ENCODE data around the gene MARCHF9.

Gene MARCHF9

DNA sequence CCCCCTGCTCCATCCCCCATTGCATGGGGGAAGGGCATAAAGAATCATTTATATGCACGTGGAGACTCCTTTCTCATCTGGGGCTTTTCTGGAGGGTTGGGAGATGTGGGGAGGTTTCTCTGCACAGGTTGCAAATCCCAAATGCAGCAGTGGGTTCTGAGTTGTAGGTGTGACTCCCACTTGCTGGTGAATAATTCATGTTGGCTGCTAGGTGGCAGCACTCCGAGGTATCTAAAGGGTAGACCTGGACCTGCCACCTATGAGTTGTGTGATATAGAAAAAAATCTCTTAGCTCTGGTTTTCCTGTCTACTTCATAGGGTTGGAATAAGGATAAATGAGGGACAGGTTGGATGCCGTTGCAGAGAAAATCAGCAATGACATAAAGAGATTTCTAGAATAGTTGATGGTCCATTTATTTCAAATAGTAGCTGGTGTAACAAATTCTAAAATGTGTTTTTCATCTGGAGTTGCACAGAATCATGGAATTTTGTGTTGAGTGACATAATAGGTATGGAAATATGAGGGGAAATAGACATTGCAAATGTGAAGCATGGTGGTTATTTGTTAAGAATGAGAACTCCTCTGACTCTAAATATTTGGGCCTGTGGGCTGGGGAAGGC, 4.6 kb downstream of the MARCHF9 start:
- peaks cover 0 to 16% of the 10 kb centered on the region in 2 experiments for H3K36me3 ChIP-seq (ENCODE audit: control insufficient read depth in 1 of 2, insufficient read depth in 2 of 2, low read depth in 1 of 2, low read length in 2 of 2)
- no peak overlapping the region for H2BK15ac ChIP-seq (ENCODE audit: low read depth, poor library complexity, severe bottlenecking)
- no peak overlapping the region for H3K14ac ChIP-seq (ENCODE audit: low read length in 2 of 2)
- H4K8ac ChIP-seq (ENCODE audit: low read length), result no peak overlapping the region
- no peak overlapping the region for H3K9ac ChIP-seq (ENCODE audit: low read length)
- H4K91ac ChIP-seq (ENCODE audit: low read length), result no peak overlapping the region
- H3K79me1 ChIP-seq (replicated peaks; ENCODE audit: low read length, poor library complexity, severe bottlenecking), result no peaks in the 10 kb centered on the region
- WGBS, result 29% methylated on average over 3 of the region's 3 CpGs
- no peak for DNase-seq
- peaks cover 11% of the 10 kb centered on the region for H3K4me1 ChIP-seq (ENCODE audit: control insufficient read depth, insufficient read depth, low read depth, low read length)
- no peak overlapping the region for H2BK120ac ChIP-seq (ENCODE audit: low read depth, low read length)
- no peak overlapping the region for H3K23ac ChIP-seq (ENCODE audit: low read length in 2 of 2)
- no peak overlapping the region for H2BK5ac ChIP-seq (ENCODE audit: low read depth, low read length, poor library complexity, severe bottlenecking)
- H3K27me3 ChIP-seq (ENCODE audit: control insufficient read depth in 1 of 2, insufficient read depth in 1 of 2, low read length in 2 of 2), result peaks cover 31 to 38% of the 10 kb centered on the region in 2 experiments
- H3K4me2 ChIP-seq (ENCODE audit: low read length, poor library complexity, severe bottlenecking), result no peak overlapping the region
- H2BK12ac ChIP-seq (ENCODE audit: low read length in 2 of 2), result no peak overlapping the region
- H3K27ac ChIP-seq (ENCODE audit: low read length, poor library complexity, severe bottlenecking), result no peak overlapping the region
- H3K4me3 ChIP-seq (ENCODE audit: insufficient read depth in 1 of 2, low read depth in 1 of 2, low read length in 2 of 2), result no peak overlapping the region
- H3K18ac ChIP-seq (ENCODE audit: low read depth in 1 of 2, low read length in 2 of 2), result no peak overlapping the region
- no peaks in the 10 kb centered on the region for H3K9me3 ChIP-seq (ENCODE audit: control insufficient read depth, low read length)
- no peak overlapping the region for H3K4ac ChIP-seq (ENCODE audit: low read depth in 1 of 2, low read length in 2 of 2)
- H2AFZ ChIP-seq (ENCODE audit: low read depth, low read length), result no peak overlapping the region
- no peak overlapping the region for H2AK5ac ChIP-seq (ENCODE audit: low read length, severe bottlenecking)

DNA sequence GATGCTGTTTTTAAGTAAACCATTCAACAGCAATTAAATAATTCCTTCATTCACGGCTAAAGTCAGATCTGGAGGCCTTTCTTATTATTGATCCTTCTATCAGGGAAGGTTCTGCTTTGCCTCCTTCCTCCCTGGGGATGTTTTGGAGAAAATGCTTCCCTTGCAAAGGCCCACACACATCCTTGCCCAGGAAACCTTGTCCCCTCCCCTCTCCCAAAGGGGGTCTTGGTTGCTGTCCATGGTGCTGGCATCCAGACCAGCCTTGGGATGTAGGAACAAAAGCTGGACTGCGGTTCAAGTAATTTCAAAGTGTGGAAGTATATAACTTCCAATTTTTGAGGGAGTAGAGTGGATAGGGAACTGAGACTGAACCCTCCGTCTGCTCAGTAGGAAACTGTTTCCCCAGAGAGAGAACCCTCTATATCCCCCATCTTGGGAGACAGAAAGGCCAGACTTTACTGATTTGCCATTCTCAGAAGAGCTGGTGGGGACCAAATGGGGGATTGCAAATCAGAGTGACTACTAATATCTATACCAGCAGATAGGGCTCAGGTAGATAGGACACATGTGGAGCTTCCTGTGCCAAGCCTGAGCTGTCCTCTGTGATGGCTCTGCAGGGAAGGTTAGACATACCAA, 5.6 kb downstream of the MARCHF9 start:
- 94% methylated on average over 2 of the region's 3 CpGs for WGBS
- H2BK5ac ChIP-seq (ENCODE audit: low read depth, low read length, poor library complexity, severe bottlenecking), result no peak overlapping the region
- H2BK15ac ChIP-seq (ENCODE audit: low read depth, poor library complexity, severe bottlenecking), result no peak overlapping the region

DNA sequence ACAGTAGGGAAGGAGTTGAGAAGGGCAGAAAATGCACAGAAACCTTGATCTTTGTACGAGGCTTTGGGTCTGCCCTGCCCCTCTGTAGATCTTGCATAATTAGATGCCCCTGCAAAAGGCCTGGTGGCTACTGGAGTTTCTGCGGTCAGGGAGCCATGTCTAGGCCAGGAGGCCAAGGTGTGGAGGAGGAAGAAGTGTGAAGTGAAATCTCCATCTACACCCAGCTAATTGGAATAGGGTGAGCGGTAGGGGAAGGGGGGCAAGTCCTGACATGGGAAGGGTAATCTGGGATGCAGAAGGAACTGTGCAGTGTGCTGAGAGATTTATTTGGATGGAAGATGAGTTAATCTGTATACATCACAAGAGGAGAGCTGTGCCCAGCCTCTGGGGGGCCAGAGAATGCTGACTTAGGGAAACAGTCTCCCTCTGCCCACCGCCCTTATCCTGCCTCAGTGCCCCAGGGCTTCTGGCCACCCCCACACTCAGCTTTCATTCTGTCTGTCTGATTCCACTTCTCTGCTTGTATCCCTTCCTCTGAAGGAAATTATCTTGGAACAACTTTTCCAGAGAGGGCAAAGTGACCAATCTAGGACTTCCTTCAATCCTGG, 6.6 kb downstream of the MARCHF9 start:
- H3K9me3 ChIP-seq (ENCODE audit: control insufficient read depth, low read length), result no peaks in the 10 kb centered on the region
- H3K27ac ChIP-seq (ENCODE audit: low read length, poor library complexity, severe bottlenecking), result no peak overlapping the region
- no peak overlapping the region for H2BK12ac ChIP-seq (ENCODE audit: low read length in 2 of 2)
- no peak for DNase-seq
- H2BK15ac ChIP-seq (ENCODE audit: low read depth, poor library complexity, severe bottlenecking), result no peak overlapping the region
- no peak overlapping the region for H3K4me3 ChIP-seq (ENCODE audit: insufficient read depth in 1 of 2, low read depth in 1 of 2, low read length in 2 of 2)
- H3K9ac ChIP-seq (ENCODE audit: low read length), result no peak overlapping the region
- H3K4me2 ChIP-seq (ENCODE audit: low read length, poor library complexity, severe bottlenecking), result no peak overlapping the region
- no peak overlapping the region for H3K4ac ChIP-seq (ENCODE audit: low read depth in 1 of 2, low read length in 2 of 2)
- no peak overlapping the region for H2AFZ ChIP-seq (ENCODE audit: low read depth, low read length)
- H3K4me1 ChIP-seq (ENCODE audit: control insufficient read depth, insufficient read depth, low read depth, low read length), result peaks cover 22% of the 10 kb centered on the region
- H4K8ac ChIP-seq (ENCODE audit: low read length), result no peak overlapping the region
- WGBS, result 86% methylated on average over 4 of the region's 4 CpGs
- H3K27me3 ChIP-seq (ENCODE audit: control insufficient read depth in 1 of 2, insufficient read depth in 1 of 2, low read length in 2 of 2), result peaks cover 45 to 48% of the 10 kb centered on the region in 2 experiments
- H3K36me3 ChIP-seq (ENCODE audit: control insufficient read depth in 1 of 2, insufficient read depth in 2 of 2, low read depth in 1 of 2, low read length in 2 of 2), result peaks cover 0 to 16% of the 10 kb centered on the region in 2 experiments
- H4K91ac ChIP-seq (ENCODE audit: low read length), result no peak overlapping the region
- H2BK5ac ChIP-seq (ENCODE audit: low read depth, low read length, poor library complexity, severe bottlenecking), result no peak overlapping the region
- no peak overlapping the region for H2AK5ac ChIP-seq (ENCODE audit: low read length, severe bottlenecking)
- no peak overlapping the region for H3K18ac ChIP-seq (ENCODE audit: low read depth in 1 of 2, low read length in 2 of 2)
- H3K14ac ChIP-seq (ENCODE audit: low read length in 2 of 2), result no peak overlapping the region
- no peak overlapping the region for H3K23ac ChIP-seq (ENCODE audit: low read length in 2 of 2)
- H2BK120ac ChIP-seq (ENCODE audit: low read depth, low read length), result no peak overlapping the region
- H3K79me1 ChIP-seq (replicated peaks; ENCODE audit: low read length, poor library complexity, severe bottlenecking), result no peaks in the 10 kb centered on the region

More for the DNA sequence above, 5.6 kb downstream of the MARCHF9 start:
- Histone ChIP-seq H3K14ac (ENCODE audit: low read length in 2 of 2) (no peak overlapping the region), H4K91ac (ENCODE audit: low read length) (no peak overlapping the region), H3K4ac (ENCODE audit: low read depth in 1 of 2, low read length in 2 of 2) (no peak overlapping the region), H3K36me3 (ENCODE audit: control insufficient read depth in 1 of 2, insufficient read depth in 2 of 2, low read depth in 1 of 2, low read length in 2 of 2) (peaks cover 0 to 16% of the 10 kb centered on the region in 2 experiments), H3K23ac (ENCODE audit: low read length in 2 of 2) (no peak overlapping the region), H2AFZ (ENCODE audit: low read depth, low read length) (no peak overlapping the region), H3K4me2 (ENCODE audit: low read length, poor library complexity, severe bottlenecking) (no peak overlapping the region), H3K79me1 (replicated peaks; ENCODE audit: low read length, poor library complexity, severe bottlenecking) (no peaks in the 10 kb centered on the region), H3K9me3 (ENCODE audit: control insufficient read depth, low read length) (no peaks in the 10 kb centered on the region), H4K8ac (ENCODE audit: low read length) (no peak overlapping the region), H3K27me3 (ENCODE audit: control insufficient read depth in 1 of 2, insufficient read depth in 1 of 2, low read length in 2 of 2) (peaks cover 41 to 46% of the 10 kb centered on the region in 2 experiments), H2BK120ac (ENCODE audit: low read depth, low read length) (no peak overlapping the region), H3K9ac (ENCODE audit: low read length) (no peak overlapping the region), H3K27ac (ENCODE audit: low read length, poor library complexity, severe bottlenecking) (no peak overlapping the region), H3K18ac (ENCODE audit: low read depth in 1 of 2, low read length in 2 of 2) (no peak overlapping the region), H2AK5ac (ENCODE audit: low read length, severe bottlenecking) (no peak overlapping the region), H2BK12ac (ENCODE audit: low read length in 2 of 2) (no peak overlapping the region), H3K4me1 (ENCODE audit: control insufficient read depth, insufficient read depth, low read depth, low read length) (peaks cover 19% of the 10 kb centered on the region), H3K4me3 (ENCODE audit: insufficient read depth in 1 of 2, low read depth in 1 of 2, low read length in 2 of 2) (no peak overlapping the region)
- DNase-seq, result no peak

DNA sequence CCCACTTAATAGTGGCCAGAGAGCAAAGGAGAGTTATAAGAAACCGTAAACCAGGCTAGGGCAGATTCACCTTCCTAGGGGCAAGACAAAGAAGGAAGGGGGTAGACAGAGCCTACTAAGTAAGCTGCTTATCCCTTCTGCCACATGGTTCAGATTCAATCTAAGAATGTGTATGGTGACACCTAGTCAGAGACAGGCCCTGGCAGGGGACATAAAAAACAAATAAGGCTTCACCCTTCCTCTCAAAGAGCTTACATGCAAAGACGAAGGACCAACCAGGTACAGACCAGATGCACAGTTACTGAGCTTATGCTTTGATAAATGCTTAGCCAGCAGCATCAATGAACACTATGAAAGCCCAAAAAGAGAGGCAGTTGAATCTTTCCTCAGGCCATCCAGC, 7.6 kb downstream of the MARCHF9 start:
- no peak overlapping the region for H2BK5ac ChIP-seq (ENCODE audit: low read depth, low read length, poor library complexity, severe bottlenecking)
- no peak overlapping the region for H3K23ac ChIP-seq (ENCODE audit: low read length in 2 of 2)
- H3K4ac ChIP-seq (ENCODE audit: low read depth in 1 of 2, low read length in 2 of 2), result no peak overlapping the region
- peaks cover 0 to 16% of the 10 kb centered on the region in 2 experiments for H3K36me3 ChIP-seq (ENCODE audit: control insufficient read depth in 1 of 2, insufficient read depth in 2 of 2, low read depth in 1 of 2, low read length in 2 of 2)
- no peak overlapping the region for H2BK120ac ChIP-seq (ENCODE audit: low read depth, low read length)
- no peak overlapping the region for H3K14ac ChIP-seq (ENCODE audit: low read length in 2 of 2)
- no peaks in the 10 kb centered on the region for H3K9me3 ChIP-seq (ENCODE audit: control insufficient read depth, low read length)
- H3K27me3 ChIP-seq (ENCODE audit: control insufficient read depth in 1 of 2, insufficient read depth in 1 of 2, low read length in 2 of 2), result peaks cover 50 to 54% of the 10 kb centered on the region in 2 experiments
- H3K27ac ChIP-seq (ENCODE audit: low read length, poor library complexity, severe bottlenecking), result no peak overlapping the region
- H3K4me2 ChIP-seq (ENCODE audit: low read length, poor library complexity, severe bottlenecking), result no peak overlapping the region
- H3K9ac ChIP-seq (ENCODE audit: low read length), result no peak overlapping the region
- no peak overlapping the region for H2BK15ac ChIP-seq (ENCODE audit: low read depth, poor library complexity, severe bottlenecking)
- H4K8ac ChIP-seq (ENCODE audit: low read length), result no peak overlapping the region
- DNase-seq, result no peak
- no peak overlapping the region for H3K18ac ChIP-seq (ENCODE audit: low read depth in 1 of 2, low read length in 2 of 2)
- no peak overlapping the region for H2BK12ac ChIP-seq (ENCODE audit: low read length in 2 of 2)
- H3K79me1 ChIP-seq (replicated peaks; ENCODE audit: low read length, poor library complexity, severe bottlenecking), result no peaks in the 10 kb centered on the region
- H3K4me3 ChIP-seq (ENCODE audit: insufficient read depth in 1 of 2, low read depth in 1 of 2, low read length in 2 of 2), result no peak overlapping the region
- no peak overlapping the region for H4K91ac ChIP-seq (ENCODE audit: low read length)
- peaks cover 24% of the 10 kb centered on the region for H3K4me1 ChIP-seq (ENCODE audit: control insufficient read depth, insufficient read depth, low read depth, low read length)
- no peak overlapping the region for H2AFZ ChIP-seq (ENCODE audit: low read depth, low read length)
- 82% methylated on average over 2 of the region's 2 CpGs for WGBS
- no peak overlapping the region for H2AK5ac ChIP-seq (ENCODE audit: low read length, severe bottlenecking)

Measured in mesenchymal stem cell (in vitro differentiated cells and primary cell).